K562 (cell line): Measurements from ENCODE around the gene CHAC1. TPM values are rescaled to one million over a fixed set of nuclear protein-coding genes. Genes with fewer than 3 reads are reported as not detected.

Source experiments
- ATAC-seq: fragments of 200-7000 bp; cut with Tn5 transposase; 3 replicates; pipeline ENCODE4 v1.9.1; 2020; ENCODE audit warnings: moderate library complexity
- BruUV-seq: library from RNA; stranded (reverse); fragments of 400-500 nt; replicated peaks from 2 replicates; lab custom pipeline; 2021; lab: Mats Ljungman, UMichigan
- CTCF ChIA-PET: fragments of 300-600 bp; formaldehyde crosslinking; extraction: SDS; loops from one replicate; lab custom pipeline; 2021; ENCODE audit warnings: low intra/inter-chr PET ratio; lab: Yijun Ruan, JAX
- POLR2A ChIA-PET: fragments of 300-600, 350-650 bp; sonication (Branson Sonifier 250); formaldehyde crosslinking; extraction: SDS; loops from one replicate; lab custom pipeline; 2021; ENCODE audit warnings: antibody characterized with exemption, inconsistent platforms; lab: Yijun Ruan, JAX
- DNase-seq, 4 experiments: peaks; one replicate each; pipeline versions ENCODE4 v3.0.0 to v3.0.0-alpha.2; 2011 to 2018; ENCODE audit warnings: low spot score in 3 of 4, mixed read lengths in 3 of 4; ENCODE audit errors: extremely low read depth in 1 of 4
- FAIRE-seq: peaks from 2 replicates; lab custom pipeline; 2011; peaks lifted over from hg19 to GRCh38; lab: Jason Lieb, UNC
- H2AFZ ChIP-seq: 2 replicates; pipeline ENCODE4 v1.6.0; 2011; ENCODE audit warnings: low read depth, low read length, control low read depth, inconsistent platforms
- H3K27ac ChIP-seq: fragments of 200-600 bp; 3 replicates; pipeline ENCODE4 v1.8.0; 2011; ENCODE audit warnings: low read depth, mild to moderate bottlenecking, control low read depth, inconsistent platforms, low read length, moderate library complexity, mixed read lengths; ENCODE audit errors: extremely low read depth
- H3K27me3 ChIP-seq, 2 experiments: fragments of 300-600 bp in 1 of 2; 2 replicates in 1 of 2; 3 replicates in 1 of 2; pipeline versions ENCODE4 v1.6.0 to v1.8.0; 2011; ENCODE audit warnings: inconsistent platforms in 2 of 2, low read length in 2 of 2, mild to moderate bottlenecking in 1 of 2, mixed read lengths in 1 of 2, moderate library complexity in 1 of 2; ENCODE audit not compliant: control insufficient read depth in 2 of 2, insufficient read depth in 2 of 2
- H3K36me3 ChIP-seq: fragments of 300-600 bp; 3 replicates; pipeline ENCODE4 v1.8.0; 2011; ENCODE audit warnings: mild to moderate bottlenecking, low read length, inconsistent platforms; ENCODE audit not compliant: control insufficient read depth, insufficient read depth
- H3K4me1 ChIP-seq, 2 experiments: fragments of 200-600 bp in 1 of 2; replicated peaks in 1 of 2; 2 replicates in 1 of 2; 3 replicates in 1 of 2; pipeline versions ENCODE4 v1.5.1 to v1.8.0; 2011; ENCODE audit warnings: inconsistent platforms in 2 of 2, low read length in 2 of 2, mild to moderate bottlenecking in 1 of 2, mixed read lengths in 1 of 2, moderate library complexity in 1 of 2; ENCODE audit not compliant: control insufficient read depth in 2 of 2, insufficient read depth in 2 of 2
- H3K4me2 ChIP-seq: 2 replicates; pipeline ENCODE4 v1.6.1; 2011; ENCODE audit warnings: low read length, control low read depth, inconsistent platforms, mixed read lengths; ENCODE audit not compliant: insufficient read depth
- H3K4me3 ChIP-seq: fragments of 200-600 bp; sonication (generic), shearing (Covaris generic); 2 replicates; pipeline ENCODE4 v1.5.1; 2016; ENCODE audit warnings: control low read depth, inconsistent platforms
- H3K79me2 ChIP-seq: fragments of 200-600 bp; 3 replicates; pipeline ENCODE4 v1.8.0; 2011; ENCODE audit warnings: low read length, inconsistent platforms; ENCODE audit not compliant: control insufficient read depth, insufficient read depth
- H3K9ac ChIP-seq, 2 experiments: 2 replicates each; pipeline versions ENCODE4 v1.6.0 to v1.6.1; 2011; ENCODE audit warnings: low read depth in 2 of 2, low read length in 2 of 2, control low read depth in 1 of 2, inconsistent platforms in 1 of 2, mild to moderate bottlenecking in 1 of 2, mixed read lengths in 1 of 2; ENCODE audit not compliant: insufficient read depth in 1 of 2
- H3K9me1 ChIP-seq: one replicate; pipeline ENCODE4 v1.6.0; 2011; ENCODE audit warnings: inconsistent platforms, mild to moderate bottlenecking, low read length, moderate library complexity; ENCODE audit not compliant: control insufficient read depth, insufficient read depth
- H3K9me3 ChIP-seq: replicated peaks from 2 replicates; pipeline ENCODE4 v1.5.1; 2011; ENCODE audit warnings: low read depth, low read length, inconsistent platforms; ENCODE audit not compliant: control insufficient read depth, insufficient read depth
- H4K20me1 ChIP-seq: replicated peaks from 2 replicates; pipeline ENCODE4 v1.6.1; 2011; ENCODE audit warnings: low read length, inconsistent platforms, mixed read lengths; ENCODE audit not compliant: control insufficient read depth, insufficient read depth
- CEBPG ChIP-seq, 3 experiments: fragments of 200-800 bp in 1 of 3; sonication (Bioruptor generic) in 1 of 3; sonication (generic) in 1 of 3; formaldehyde crosslinking in 1 of 3; IDR thresholded peaks in 2 of 3; conservative IDR thresholded peaks in 1 of 3; 2 replicates each; pipeline versions ENCODE4 v1.6.1 to v1.8.0; 2016 to 2022; ENCODE audit warnings: missing compliant biosample characterization in 2 of 3, missing genetic modification characterization in 2 of 3, mild to moderate bottlenecking in 1 of 3, missing genetic modification reagents in 1 of 3
- PTBP1 ChIP-seq: fragments of 200-400 bp; formaldehyde crosslinking; IDR thresholded peaks from 2 replicates; pipeline ENCODE4 v1.6.1; 2017; ENCODE audit warnings: low read depth, low read length
- SMC3 ChIP-seq: conservative IDR thresholded peaks from 2 replicates; pipeline ENCODE4 v1.6.1; 2011; ENCODE audit warnings: low read depth, low read length, improper control_type of control experiment; ENCODE audit not compliant: insufficient read depth
- SPI1 ChIP-seq: IDR thresholded peaks from 2 replicates; pipeline ENCODE4 v1.6.1; 2011; ENCODE audit warnings: low read depth, low read length, control low read depth, borderline replicate concordance
- WGBS: fragments of 100-300 bp; shearing (Covaris generic); methylation state at CpG from one replicate; pipeline ENCODE4 v1.1.6; 2016; ENCODE audit warnings: low coverage, mixed read lengths; ENCODE audit not compliant: insufficient coverage; ENCODE audit errors: missing lambda C conversion rate; 5-methylcytosine and 5-hydroxymethylcytosine counted together
- in situ Hi-C: fragments of 300-500 bp; cut with MboI; formaldehyde crosslinking; loops from 4 replicates; pipeline ENCODE4 v1.15.0; 2018; ENCODE audit warnings: inconsistent platforms, mixed read lengths
- intact Hi-C: fragments of 100-400 bp; cut with micrococcal nuclease; formaldehyde crosslinking; loops from 2 replicates; pipeline ENCODE4 v1.14.2; 2022
- polyA plus RNA-seq, 8 experiments: library from polyadenylated mRNA; depleted of rRNA in 4 of 8; stranded (reverse) in 5 of 8; unstranded in 3 of 8; fragments of >200 nt; fragmentation: Nextera tagmentation in 2 of 8; fragmentation: Illumina TruSeq in 1 of 8; extraction: Ambion mirVana in 2 of 8; extraction: Trizol in 1 of 8; gene quantifications; 2 replicates each; pipeline versions ENCODE4 v1.2.1 to v1.2.3, GENCODE V29; 2011 to 2014; ENCODE audit warnings: inconsistent platforms in 1 of 8, missing spikeins in 1 of 8
- total RNA-seq, 7 experiments: library from RNA; depleted of rRNA in 6 of 7; stranded (reverse); fragments of >200 nt in 6 of 7; fragmentation: Illumina TruSeq in 2 of 7; extraction: Trizol in 2 of 7; gene quantifications; 2 replicates each; pipeline versions ENCODE4 v1.2.1 to v1.2.3, GENCODE V29; 2011 to 2021; ENCODE audit warnings: low replicate concordance in 1 of 7
- TF ChIP-seq, protein P1 (sequence below): IDR thresholded peaks from 2 replicates; pipeline ENCODE4 v1.6.1; 2014; ENCODE audit warnings: antibody characterized with exemption
- TF ChIP-seq, protein P2 (sequence below): fragments of 250-450 bp; sonication (Bioruptor Pico); IDR thresholded peaks from 2 replicates; pipeline ENCODE4 v1.5.0; 2022; ENCODE audit warnings: mild to moderate bottlenecking

CHAC1 gene
- total and polyA plus RNA-seq, 9 of the 15 experiments (the other 6 are each of a cell fraction or from before 2014, with no cell fraction given), result 0.47 to 39.0 (median 7.5) TPM

DNA sequence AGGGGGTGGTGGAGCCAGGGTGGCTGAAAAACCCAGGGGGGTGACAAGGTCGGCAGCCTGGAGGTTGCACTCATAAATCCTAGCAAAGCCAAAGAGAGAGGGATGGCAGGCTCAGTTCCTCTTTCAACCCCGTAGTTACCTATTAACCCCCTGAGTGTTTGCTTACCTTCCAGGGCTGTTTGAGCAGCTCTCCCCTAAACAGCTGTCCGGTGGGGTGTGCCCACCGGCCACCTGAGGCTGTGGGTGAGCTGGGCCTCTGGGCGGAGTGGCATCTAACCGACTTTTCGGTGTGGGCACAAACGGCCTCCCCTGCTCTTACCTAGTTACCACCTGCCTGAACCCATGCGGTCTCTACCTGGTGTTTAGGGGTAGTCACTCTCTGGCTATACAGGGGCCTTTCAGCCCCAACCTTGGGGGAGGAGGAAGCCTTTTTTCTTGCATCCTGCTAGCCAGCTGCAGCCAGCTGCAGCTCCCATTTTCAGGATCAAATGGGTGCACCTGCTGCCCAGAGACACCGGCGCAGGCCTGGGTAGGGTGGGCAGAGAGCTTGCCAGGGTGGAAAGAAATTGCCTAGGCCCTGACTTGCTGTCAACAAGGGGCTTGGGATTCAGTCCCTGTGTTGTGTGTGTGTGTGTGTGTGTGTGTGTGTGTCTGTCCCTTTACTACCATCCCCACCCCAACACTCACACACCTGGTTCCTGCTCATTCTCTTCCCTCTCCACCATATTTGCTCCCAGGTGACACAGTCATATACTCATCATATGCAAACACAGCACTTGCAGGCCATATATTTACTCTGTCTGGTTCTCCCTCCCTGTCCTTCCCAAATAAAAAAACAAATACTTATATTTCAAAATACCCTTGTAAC lies 20.4 kb upstream of the CHAC1 start:
- intact Hi-C loops, result no loop called here
- DNase-seq (no peak), FAIRE-seq (no peak), ATAC-seq (no peak)
- H3K9me1 ChIP-seq, result peaks cover 3% of the 10 kb centered on the region
- no peaks in the 10 kb centered on the region for H3K36me3 ChIP-seq
- ChIA-PET POLR2A (interaction anchor here (0.6 to 1.1 kb wide), 3 partner anchors 8 to 30 kb away, joined by 3 read pairs; no protein-coding TSS in a partner anchor), CTCF (no interaction called here)
- no peak overlapping the region for H3K4me3 ChIP-seq
- in situ Hi-C loops, result no loop called here
- no peaks in the 10 kb centered on the region for H3K79me2 ChIP-seq
- H3K27me3 ChIP-seq, result peaks cover 0 to 7% of the 10 kb centered on the region in 2 experiments; a peak in 1 of 5 replicates
- no peak overlapping the region for H2AFZ ChIP-seq
- peaks cover 11 to 51% of the 10 kb centered on the region in 2 experiments for H3K4me1 ChIP-seq
- H3K9me3 ChIP-seq, result no peaks in the 10 kb centered on the region
- no peak overlapping the region for H3K4me2 ChIP-seq
- TF ChIP-seq CEBPG (CRISPR knock-in tag; IDR thresholded peaks at IDR 0.05) (no peak), CEBPG (tag; conservative IDR thresholded peaks at IDR 0.05 in 1 of 2, IDR thresholded peaks at IDR 0.05 in 1 of 2) (no peak), PTBP1 (no peak), SMC3 (no peak), SPI1 (0 out of 2 replicates have a peak, but pooled peaks have one; percentile 16)
- TF ChIP-seq, protein P1, sequence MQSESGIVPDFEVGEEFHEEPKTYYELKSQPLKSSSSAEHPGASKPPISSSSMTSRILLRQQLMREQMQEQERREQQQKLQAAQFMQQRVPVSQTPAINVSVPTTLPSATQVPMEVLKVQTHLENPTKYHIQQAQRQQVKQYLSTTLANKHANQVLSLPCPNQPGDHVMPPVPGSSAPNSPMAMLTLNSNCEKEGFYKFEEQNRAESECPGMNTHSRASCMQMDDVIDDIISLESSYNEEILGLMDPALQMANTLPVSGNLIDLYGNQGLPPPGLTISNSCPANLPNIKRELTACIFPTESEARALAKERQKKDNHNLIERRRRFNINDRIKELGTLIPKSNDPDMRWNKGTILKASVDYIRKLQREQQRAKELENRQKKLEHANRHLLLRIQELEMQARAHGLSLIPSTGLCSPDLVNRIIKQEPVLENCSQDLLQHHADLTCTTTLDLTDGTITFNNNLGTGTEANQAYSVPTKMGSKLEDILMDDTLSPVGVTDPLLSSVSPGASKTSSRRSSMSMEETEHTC, result no peak
- TF ChIP-seq, protein P2, sequence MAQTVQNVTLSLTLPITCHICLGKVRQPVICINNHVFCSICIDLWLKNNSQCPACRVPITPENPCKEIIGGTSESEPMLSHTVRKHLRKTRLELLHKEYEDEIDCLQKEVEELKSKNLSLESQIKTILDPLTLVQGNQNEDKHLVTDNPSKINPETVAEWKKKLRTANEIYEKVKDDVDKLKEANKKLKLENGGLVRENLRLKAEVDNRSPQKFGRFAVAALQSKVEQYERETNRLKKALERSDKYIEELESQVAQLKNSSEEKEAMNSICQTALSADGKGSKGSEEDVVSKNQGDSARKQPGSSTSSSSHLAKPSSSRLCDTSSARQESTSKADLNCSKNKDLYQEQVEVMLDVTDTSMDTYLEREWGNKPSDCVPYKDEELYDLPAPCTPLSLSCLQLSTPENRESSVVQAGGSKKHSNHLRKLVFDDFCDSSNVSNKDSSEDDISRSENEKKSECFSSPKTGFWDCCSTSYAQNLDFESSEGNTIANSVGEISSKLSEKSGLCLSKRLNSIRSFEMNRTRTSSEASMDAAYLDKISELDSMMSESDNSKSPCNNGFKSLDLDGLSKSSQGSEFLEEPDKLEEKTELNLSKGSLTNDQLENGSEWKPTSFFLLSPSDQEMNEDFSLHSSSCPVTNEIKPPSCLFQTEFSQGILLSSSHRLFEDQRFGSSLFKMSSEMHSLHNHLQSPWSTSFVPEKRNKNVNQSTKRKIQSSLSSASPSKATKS (CRISPR knock-in tag), result no peak
- BruUV-seq, result no TSS peak
- H4K20me1 ChIP-seq, result no peaks in the 10 kb centered on the region
- 56% methylated on average over 9 of the region's 11 CpGs for WGBS
- peak overlapping the region in 1 of 2 experiments; percentile 41; a peak in 2 of 4 replicates for H3K9ac ChIP-seq
- no peak overlapping the region for H3K27ac ChIP-seq
